Measurements from ENCODE around the gene SLC35F6. TPM values are rescaled to one million over a fixed set of nuclear protein-coding genes. Genes with fewer than 3 reads are reported as not detected.

SLC35F6 gene
- total and polyA plus RNA-seq, 9 of the 15 experiments (the other 6 are each of a cell fraction or from before 2014, with no cell fraction given) = 11.9 to 47.3 (median 22.5) TPM

- TF ChIP-seq MEF2D (tag; conservative IDR thresholded peaks at IDR 0.05; ENCODE audit: low read depth) (peak; percentile 75; the same call in 1 of the 2 replicates), USF2 (CRISPR knock-in tag; IDR thresholded peaks at IDR 0.05) (no peak), E2F3 (CRISPR knock-in tag; IDR thresholded peaks at IDR 0.05) (peak; percentile 63; the same call in 1 of the 2 replicates), VEZF1 (CRISPR knock-in tag; IDR thresholded peaks at IDR 0.05) (peak; percentile 34), TBP (optimal IDR thresholded peaks at IDR 0.05; ENCODE audit: low read depth, low read length) (peak; percentile 83), E2F8 (IDR thresholded peaks at IDR 0.05; ENCODE audit: low read depth, partially characterized antibody) (peak; percentile 94), IRF2 (CRISPR knock-in tag; IDR thresholded peaks at IDR 0.05) (no peak), ERF (CRISPR knock-in tag; IDR thresholded peaks at IDR 0.05) (0 out of 2 replicates have a peak, but pooled peaks have one; percentile 10), POLR2B (IDR thresholded peaks at IDR 0.05; ENCODE audit: low read depth, partially characterized antibody) (peak; percentile 74), HMG20A (CRISPR knock-in tag; conservative IDR thresholded peaks at IDR 0.05) (no peak), TAL1 (IDR thresholded peaks at IDR 0.05) (no peak), CREB1 (IDR thresholded peaks at IDR 0.05) (peak; percentile 54), CREB1 (CRISPR knock-in tag; IDR thresholded peaks at IDR 0.05) (peak; percentile 77), EP300 (IDR thresholded peaks at IDR 0.05; ENCODE audit: low read length) (peak; percentile 15; the same call in 1 of the 2 replicates), CEBPZ (IDR thresholded peaks at IDR 0.05; ENCODE audit: borderline replicate concordance, low read depth, low read length) (peak; percentile 96), ZNF23 (CRISPR knock-in tag; IDR thresholded peaks at IDR 0.05) (0 out of 2 replicates have a peak, but pooled peaks have one; percentile 16), LEF1 (IDR thresholded peaks at IDR 0.05) (peak; percentile 41; the same call in 1 of the 2 replicates)
Observed at GRCh38 chr2:26785431-26786206, 21.5 kb downstream of the SLC35F6 start, which contains the start of gene CENPA (continued).

Measured in K562 (cell line).